GM18498 (cell line): ENCODE results near the gene CORT.
"Not testable (repeated sequence)": the region's sequence is repeated elsewhere in the genome, so short reads cannot be mapped to it uniquely, and the experiment has no call there.

ENCODE experiments used
- ATAC-seq: cut with Tn5 transposase; IDR thresholded peaks from one replicate; pipeline ENCODE4 v1.9.1; 2021; ENCODE audit warnings: mild to moderate bottlenecking, moderate library complexity; ENCODE audit not compliant: unreplicated experiment

Gene CORT

GRCh38 chr1:10437052-10437451, 12.8 kb upstream of the CORT start:
- no peak for ATAC-seq

DNA sequence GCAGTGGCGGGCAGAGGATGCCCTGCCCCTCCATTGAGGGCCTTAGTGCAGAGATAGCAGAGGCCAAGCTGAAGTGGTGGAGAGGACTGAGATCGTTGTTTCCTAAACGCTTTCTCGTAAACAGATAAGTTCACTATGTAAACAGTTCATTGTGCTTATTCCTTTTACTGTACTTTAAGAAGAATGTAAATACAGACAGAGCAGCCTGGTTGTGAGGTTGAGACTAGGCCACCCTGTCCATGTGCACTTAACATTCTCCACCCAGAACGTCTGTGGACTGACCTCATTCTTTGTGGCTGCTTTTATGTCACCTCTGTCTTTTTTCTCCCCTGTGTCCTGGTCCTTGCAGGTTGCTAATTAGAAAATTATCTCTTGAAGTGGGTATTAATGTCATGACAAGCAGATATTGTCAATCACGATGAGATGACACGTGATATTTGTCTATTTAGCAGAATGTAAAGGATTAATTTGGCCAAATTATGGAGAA, 11.1 kb upstream of the CORT start:
- ATAC-seq = no peak

DNA sequence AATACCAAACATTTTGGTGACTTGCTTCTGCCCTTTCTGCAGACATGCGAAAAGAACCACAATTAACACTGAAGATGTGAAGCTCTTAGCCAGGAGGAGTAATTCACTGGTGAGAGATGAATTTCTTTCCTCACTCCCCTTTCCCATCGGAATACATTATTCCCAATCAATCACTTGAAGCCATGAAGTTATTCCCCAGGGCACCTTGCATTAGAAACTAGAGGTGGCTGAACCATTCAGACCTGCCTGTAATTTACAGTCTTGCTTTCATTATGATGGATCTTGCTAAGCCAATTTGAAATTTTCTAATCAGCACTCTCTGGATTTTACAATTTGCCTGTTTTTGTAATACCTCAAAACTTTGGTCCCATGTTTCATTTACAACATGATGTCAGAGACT, 9.5 kb upstream of the CORT start:
- no peak for ATAC-seq

DNA sequence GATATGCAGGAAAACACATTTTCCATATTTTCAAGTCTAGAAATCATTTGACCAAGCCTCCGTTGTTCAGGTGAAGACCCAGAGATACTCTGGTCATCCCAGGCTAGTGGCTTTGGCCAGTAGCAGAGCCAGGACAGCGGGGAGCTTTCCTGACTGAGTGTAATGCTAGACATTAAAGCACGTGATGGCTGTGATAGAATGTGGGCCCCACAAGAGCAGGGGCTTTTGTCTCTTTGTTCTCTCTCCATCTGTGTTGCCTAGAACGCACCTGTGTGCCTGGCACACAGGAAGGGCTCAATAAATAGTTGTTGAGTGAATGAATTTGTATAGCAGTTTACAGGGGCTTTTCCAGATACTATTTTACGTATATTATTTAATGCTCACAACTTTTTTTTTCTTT, 9.0 kb upstream of the CORT start:
- no peak for ATAC-seq

DNA sequence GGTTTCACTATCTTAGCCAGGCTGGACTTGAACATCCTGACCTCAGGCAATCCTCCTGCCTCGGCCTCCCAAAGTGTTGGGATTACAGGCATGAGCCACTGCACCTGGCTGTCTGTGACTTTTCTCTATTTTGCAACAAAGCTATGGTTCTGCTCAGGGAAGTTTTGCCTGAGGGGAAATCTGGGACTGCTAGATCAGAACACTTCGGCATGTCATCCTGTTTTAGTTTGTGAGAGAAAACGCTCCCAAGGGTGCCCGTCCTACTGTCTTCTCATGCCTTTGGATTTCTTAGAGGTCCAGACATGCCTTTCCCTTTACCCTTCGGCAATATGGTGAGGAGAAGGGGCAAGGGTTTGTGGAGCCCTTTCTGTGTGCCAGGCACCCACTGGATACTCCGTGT, 5.6 kb upstream of the CORT start:
- no peak for ATAC-seq

- no peak for ATAC-seq
Observed at GRCh38 chr1:10444795-10445397, 4.9 kb upstream of the CORT start.

DNA sequence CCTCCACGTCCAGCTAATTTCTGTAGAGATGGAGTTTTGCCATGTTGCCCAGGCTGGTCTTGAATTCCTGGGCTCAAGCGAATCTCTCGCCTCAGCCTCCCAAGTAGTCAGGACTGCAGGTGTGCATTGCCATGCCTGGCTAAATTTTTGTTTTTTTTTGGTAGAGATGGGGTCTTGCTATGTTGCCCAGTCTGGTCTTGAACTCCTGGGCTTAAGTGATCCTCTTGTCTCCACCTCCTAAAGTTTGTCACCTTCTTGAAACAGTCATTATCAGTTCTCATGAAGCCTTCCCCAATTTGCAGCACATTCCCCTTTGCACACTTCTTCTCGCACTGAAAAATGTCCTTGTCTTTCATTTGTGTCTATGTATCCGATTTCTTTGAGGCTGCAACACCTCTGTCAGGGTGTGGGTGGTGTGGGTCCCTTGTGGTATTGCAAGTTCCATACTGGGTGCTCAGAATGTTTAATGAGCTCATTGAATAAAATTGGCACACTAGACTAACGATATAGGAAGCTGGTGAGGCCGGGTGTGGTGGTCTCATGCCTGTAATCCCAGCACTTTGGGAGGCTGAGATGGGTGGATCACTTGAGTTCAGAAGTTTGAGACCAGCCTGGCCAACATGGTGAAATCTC, 2.9 kb upstream of the CORT start:
- no peak for ATAC-seq

- no peak for ATAC-seq
Observed at GRCh38 chr1:10450156-10450814, 454 bp downstream of the CORT start.

DNA sequence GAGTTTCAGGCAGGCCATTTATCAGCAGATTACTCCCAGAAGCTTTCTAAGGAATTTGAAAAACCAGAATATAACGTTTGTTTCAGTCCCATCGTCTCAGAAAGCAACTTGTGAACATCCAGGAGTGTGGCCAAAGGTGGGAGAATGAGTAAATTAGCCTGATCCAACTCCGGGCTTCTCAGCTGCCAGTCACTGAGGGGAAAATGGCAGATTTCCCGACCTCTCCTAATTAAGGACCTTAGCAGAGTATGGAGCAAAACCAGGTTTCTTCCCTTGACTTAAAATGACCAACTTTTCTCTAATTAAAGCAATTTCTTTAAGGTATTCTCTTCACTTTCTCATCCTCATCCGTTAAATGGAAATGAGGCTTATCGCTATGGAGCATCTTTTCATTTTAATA, 1.0 kb downstream of the CORT start:
- no peak for ATAC-seq

DNA sequence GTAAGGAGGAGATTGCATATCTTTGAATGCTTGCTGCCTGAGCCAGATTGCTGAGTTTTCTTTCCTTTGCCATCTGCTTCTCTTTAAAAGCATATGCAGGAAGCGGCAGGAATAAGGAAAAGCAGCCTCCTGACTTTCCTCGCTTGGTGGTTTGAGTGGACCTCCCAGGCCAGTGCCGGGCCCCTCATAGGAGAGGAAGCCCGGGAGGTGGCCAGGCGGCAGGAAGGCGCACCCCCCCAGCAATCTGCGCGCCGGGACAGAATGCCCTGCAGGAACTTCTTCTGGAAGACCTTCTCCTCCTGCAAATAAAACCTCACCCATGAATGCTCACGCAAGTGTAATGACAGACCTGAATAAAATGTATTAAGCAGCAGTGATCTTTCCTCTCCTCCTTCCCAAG, 1.5 kb downstream of the CORT start:
- no peak for ATAC-seq

- no peak for ATAC-seq
Observed at GRCh38 chr1:10456048-10456447, 6.2 kb downstream of the CORT start.

- no peak for ATAC-seq
Observed at GRCh38 chr1:10456661-10457060, 6.8 kb downstream of the CORT start.

DNA sequence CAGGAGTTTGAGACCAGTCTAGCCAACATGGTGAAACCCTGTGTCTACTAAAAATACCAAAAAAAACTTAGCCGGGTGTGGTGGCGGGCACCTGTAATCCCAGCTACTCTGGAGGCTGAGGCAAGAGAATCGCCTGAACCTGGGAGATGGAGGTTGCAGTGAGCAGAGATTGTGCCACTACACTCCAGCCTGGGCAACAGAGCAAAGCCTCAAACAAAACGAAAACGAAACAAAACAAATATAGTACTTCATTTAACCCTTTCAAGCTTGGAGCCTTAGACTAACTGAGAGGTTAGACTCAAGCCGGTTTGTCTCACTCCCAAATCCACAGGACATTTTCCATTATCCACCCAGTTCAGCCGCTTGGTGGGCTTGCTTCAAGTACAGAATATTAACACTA, 7.6 kb downstream of the CORT start:
- not testable (repeated sequence) for ATAC-seq

- no peak for ATAC-seq
Observed at GRCh38 chr1:10457875-10458274, 8.0 kb downstream of the CORT start.

DNA sequence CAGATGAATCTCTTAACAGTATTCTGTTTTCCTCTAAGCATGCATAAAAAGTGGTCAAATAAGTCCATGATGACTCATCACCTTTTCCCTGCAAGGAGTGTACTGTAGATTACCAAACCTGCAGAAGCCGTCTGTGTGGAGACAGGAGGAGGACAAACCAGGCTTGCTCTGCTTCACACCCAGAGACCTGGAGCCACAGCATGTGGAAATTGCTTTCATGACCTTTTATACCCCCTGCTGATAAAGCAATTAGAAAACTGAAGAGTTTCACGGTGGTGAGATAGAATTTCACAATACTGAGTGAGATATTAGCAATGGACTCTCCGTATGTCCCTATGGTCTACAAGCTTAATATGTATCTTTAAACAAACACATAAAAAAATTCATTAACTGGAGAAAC, 9.4 kb downstream of the CORT start:
- ATAC-seq = no peak

DNA sequence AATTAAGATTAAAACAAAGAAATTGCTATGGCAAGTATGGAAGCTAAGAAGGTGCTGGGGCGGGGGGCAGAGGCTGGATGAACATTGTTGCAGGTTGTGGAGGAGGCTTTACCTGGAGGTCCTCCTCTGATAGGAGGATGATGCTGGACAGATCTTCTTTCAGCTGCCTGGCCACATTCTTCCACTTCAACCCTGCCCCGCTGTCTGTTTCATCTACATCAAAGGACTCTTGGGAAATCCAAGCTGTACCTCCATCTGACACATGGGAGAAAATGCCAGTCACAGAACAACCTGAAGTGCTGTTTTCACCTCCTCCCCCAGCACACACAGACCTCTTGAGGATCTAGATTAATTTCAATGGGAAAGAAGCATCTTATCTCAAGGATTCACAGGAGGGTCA, 17.2 kb downstream of the CORT start:
- no peak for ATAC-seq

DNA sequence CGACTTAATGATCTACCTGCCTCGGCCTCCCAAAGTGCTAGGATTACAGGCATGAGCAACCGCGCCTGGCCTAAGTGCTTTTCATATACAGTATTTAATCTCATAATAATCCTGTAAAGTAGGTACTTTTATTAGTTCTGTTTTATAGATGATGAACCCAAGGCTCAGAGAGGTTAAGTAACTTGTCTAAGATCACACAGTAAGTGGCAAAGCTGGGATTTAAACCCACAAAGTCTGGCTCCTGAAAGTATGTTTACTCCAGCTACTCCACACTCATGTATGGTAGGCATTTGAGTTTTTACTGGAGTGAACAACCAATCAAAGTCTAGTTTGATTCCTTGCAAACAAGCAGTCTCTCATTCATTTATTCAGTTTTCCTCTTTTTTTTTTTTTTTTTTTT, 20.2 kb downstream of the CORT start:
- ATAC-seq = no peak

GRCh38 chr1:10471411-10472219, 21.8 kb downstream of the CORT start:
- ATAC-seq = no peak

GRCh38 chr1:10472220-10473144, 22.7 kb downstream of the CORT start, which contains the start of gene DFFA:
Gene DFFA (minus strand): TSS chr1:10472529. CDS start chr1:10472458, 71 bp downstream.
- ATAC-seq = peak; percentile 77

DNA sequence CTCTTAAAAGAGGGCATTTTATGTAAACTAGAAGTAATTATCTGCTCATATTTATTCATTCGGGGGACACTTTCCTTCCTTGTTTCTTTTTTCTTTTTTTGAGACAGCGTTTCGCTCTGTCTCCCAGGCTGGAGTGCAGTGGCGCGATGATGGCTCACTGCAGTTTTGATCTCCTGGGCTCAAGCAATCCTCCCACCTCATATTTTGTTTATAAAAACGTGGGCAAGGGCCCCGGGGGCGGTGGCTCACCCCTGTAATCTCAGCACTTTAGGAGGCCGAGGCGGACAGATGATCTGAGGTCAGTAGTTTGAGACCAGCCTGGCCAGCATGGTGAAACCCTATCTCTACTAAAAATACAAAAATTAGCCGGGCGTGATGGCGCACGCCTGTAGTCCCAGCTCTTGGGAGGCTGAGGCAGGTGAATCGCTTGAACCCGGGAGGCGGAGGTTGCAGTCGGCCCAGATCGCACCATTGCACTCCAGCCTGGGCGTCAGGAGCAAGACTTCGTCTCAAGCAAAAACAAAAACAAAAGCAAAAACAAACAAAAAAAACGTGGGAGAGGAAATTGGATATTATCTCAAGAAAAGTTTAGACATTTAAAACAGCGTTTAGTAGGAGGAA, 23.4 kb downstream of the CORT start:
- ATAC-seq = no peak
